Measurements from ENCODE around the gene TRMT112. TPM values are rescaled to one million over a fixed set of nuclear protein-coding genes. Genes with fewer than 3 reads are reported as not detected.

Gene TRMT112
- total RNA-seq, 3 donors from 2014 or later (not counting 1 experiment from before 2014, with no cell fraction given), result 98.4 to 106 (median 105) TPM

DNA sequence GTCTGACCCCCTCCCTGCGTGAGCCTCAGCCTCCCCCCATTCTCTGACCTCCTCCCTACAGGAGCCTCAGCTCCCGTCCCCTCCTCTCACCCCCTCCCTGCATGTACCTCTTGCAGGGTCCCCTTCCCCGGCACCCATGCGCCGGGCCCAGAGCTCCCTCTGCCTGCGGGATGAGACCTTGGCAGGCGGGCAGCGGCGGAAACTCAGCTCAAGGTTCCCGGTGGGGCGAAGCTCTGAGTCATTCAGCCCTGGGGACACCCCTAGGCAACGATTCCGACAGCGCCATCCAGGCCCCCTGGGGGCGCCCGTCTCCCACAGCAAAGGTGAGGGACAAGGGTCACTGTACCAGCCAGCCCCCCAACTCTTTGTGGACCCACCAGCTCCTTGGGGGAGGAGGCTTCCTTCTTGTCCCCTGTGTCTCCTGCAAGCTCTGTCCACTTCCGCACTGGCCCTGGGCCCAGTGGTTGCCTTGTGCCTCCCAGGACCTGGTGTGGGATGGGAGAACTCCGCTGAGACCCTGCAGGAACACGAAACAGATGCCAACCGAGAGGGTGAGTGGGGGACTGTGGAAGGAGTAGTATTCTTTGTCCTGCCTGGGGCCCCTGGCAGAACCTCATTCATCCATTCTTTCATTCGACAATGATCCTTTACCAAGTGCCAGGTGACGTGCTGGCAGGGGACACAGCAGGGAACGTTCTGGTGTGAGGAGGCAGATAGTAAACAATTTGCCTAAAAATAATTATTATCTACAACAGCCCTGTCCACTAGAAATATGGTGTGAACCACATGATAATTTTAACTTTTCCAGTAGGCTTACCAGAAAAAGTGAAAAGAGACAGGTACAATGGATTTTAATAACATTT, 38.0 kb upstream of the TRMT112 start:
- H3K27me3 ChIP-seq (ENCODE audit: control insufficient read depth, insufficient read depth, low read length), result no peaks in the 10 kb centered on the region
- no peak overlapping the region for H3K27ac Mint-ChIP-seq
- intact Hi-C loops (cut with micrococcal nuclease), result no loop called here
- no peak overlapping the region for H3K4me3 Mint-ChIP-seq
- H3K9me3 ChIP-seq (ENCODE audit: control insufficient read depth, insufficient read depth, low read length), result no peaks in the 10 kb centered on the region
- 45% methylated on average over 21 of the region's 23 CpGs for WGBS (ENCODE audit: insufficient coverage)
- H3K4me1 ChIP-seq (ENCODE audit: control insufficient read depth, insufficient read depth, low read length), result peaks cover 32% of the 10 kb centered on the region
- TF ChIP-seq, protein P1, sequence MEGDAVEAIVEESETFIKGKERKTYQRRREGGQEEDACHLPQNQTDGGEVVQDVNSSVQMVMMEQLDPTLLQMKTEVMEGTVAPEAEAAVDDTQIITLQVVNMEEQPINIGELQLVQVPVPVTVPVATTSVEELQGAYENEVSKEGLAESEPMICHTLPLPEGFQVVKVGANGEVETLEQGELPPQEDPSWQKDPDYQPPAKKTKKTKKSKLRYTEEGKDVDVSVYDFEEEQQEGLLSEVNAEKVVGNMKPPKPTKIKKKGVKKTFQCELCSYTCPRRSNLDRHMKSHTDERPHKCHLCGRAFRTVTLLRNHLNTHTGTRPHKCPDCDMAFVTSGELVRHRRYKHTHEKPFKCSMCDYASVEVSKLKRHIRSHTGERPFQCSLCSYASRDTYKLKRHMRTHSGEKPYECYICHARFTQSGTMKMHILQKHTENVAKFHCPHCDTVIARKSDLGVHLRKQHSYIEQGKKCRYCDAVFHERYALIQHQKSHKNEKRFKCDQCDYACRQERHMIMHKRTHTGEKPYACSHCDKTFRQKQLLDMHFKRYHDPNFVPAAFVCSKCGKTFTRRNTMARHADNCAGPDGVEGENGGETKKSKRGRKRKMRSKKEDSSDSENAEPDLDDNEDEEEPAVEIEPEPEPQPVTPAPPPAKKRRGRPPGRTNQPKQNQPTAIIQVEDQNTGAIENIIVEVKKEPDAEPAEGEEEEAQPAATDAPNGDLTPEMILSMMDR (IDR thresholded peaks at IDR 0.05), result no peak
- ATAC-seq, result no peak
- H3K27ac ChIP-seq (ENCODE audit: low read length), result no peak overlapping the region
- H3K36me3 ChIP-seq (ENCODE audit: control insufficient read depth, insufficient read depth, low read length), result peaks cover 25% of the 10 kb centered on the region
- no peaks in the 10 kb centered on the region for H3K36me3 Mint-ChIP-seq
- no peaks in the 10 kb centered on the region for H3K9me3 Mint-ChIP-seq
- peak in 1 of 2 donors; percentile 66 for DNase-seq
- H3K27me3 Mint-ChIP-seq (ENCODE audit: low read depth in 2 of 2), result no peaks in the 10 kb centered on the region
- peaks cover 9 to 32% of the 10 kb centered on the region in 2 donors for H3K4me1 Mint-ChIP-seq
- no peak overlapping the region for H3K4me3 ChIP-seq (ENCODE audit: low read length)

DNA sequence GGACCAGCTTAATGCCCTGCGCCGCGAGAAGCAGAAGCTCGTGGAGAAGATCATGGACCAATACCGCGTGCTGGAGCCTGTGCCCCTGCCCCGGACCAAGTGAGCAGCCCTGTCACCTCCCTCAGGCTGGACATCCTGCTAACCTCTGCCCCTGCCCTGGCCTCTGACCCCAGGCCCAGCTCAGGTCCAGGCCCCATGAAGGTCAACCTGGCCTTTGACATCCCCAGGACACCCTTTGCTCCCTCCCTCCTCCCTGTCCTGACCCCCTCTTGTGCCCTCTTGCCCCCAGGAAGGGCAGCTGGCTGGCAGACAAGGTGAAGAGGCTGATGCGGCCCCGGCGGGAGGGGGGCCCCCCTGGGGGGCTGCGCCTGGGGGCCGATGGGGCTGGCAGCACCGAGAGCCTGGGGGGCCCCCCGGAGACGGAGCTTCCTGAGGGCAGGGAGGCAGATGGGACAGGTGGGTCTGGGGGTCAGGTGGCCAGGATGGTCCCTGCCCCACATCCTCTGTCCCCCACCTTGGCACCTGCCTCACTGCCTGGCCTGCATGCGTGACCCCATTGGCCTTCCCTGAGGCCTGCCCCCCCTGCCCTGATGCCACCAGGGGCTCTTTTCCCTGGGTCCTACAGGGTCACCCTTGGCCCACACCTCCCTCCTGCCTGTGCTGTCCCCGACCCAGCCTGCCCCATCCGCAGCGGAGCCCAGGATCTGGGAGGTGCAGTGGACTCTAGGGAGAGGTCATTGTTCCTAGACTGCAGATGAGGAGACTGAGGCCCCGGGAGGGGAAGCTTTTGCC, 36.6 kb upstream of the TRMT112 start:
- H3K9me3 Mint-ChIP-seq, result no peaks in the 10 kb centered on the region
- Histone ChIP-seq H3K4me1 (ENCODE audit: control insufficient read depth, insufficient read depth, low read length) (peaks cover 20% of the 10 kb centered on the region), H3K36me3 (ENCODE audit: control insufficient read depth, insufficient read depth, low read length) (peaks cover 30% of the 10 kb centered on the region), H3K9me3 (ENCODE audit: control insufficient read depth, insufficient read depth, low read length) (no peaks in the 10 kb centered on the region), H3K4me3 (ENCODE audit: low read length) (no peak overlapping the region), H3K27me3 (ENCODE audit: control insufficient read depth, insufficient read depth, low read length) (no peaks in the 10 kb centered on the region), H3K27ac (ENCODE audit: low read length) (no peak overlapping the region)
- H3K27ac Mint-ChIP-seq, result no peak overlapping the region
- ATAC-seq (no peak), DNase-seq (no peak)
- H3K36me3 Mint-ChIP-seq, result no peaks in the 10 kb centered on the region
- TF ChIP-seq, protein P1 (IDR thresholded peaks at IDR 0.05), result no peak
- no peak overlapping the region for H3K4me3 Mint-ChIP-seq
- 92% methylated on average over 20 of the region's 20 CpGs for WGBS (ENCODE audit: insufficient coverage)
- intact Hi-C loops (cut with micrococcal nuclease), result no loop called here
- no peaks in the 10 kb centered on the region for H3K27me3 Mint-ChIP-seq (ENCODE audit: low read depth in 2 of 2)
- H3K4me1 Mint-ChIP-seq, result peaks cover 0 to 22% of the 10 kb centered on the region in 2 donors

DNA sequence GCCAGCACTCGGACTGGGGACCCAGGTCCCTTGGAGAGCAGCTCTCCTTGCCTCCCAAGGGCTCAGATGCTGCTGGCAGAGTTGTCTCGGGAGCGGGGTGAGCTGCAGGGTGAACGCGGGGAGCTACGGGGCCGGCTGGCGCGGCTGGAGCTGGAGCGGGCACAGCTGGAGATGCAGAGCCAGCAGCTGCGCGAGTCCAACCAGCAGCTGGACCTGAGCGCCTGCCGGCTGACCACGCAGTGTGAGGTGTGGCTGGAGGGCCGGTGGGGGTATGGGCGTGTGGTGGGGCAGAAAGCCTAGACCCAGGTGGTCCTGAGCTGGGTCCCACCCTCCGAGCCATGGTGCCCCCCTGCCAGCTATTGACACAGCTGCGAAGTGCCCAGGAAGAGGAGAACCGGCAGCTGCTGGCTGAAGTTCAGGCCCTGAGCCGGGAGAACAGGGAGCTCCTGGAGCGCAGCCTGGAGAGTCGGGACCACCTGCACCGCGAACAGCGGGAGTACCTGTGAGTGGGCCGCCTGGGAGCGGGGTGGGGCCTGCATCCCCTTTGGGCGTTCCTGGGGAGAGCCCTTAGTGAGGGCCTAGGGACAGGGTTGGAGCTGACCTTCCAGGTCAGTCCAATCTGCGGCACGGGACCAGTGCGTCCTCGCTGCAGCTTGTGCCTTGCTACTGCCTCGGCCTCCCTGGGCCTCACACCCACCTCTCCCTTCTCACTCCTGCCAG, 35.8 kb upstream of the TRMT112 start:
- peaks cover 0 to 19% of the 10 kb centered on the region in 2 donors for H3K4me1 Mint-ChIP-seq
- H3K9me3 ChIP-seq (ENCODE audit: control insufficient read depth, insufficient read depth, low read length), result no peaks in the 10 kb centered on the region
- H3K36me3 Mint-ChIP-seq, result no peaks in the 10 kb centered on the region
- 96% methylated on average over 34 of the region's 34 CpGs for WGBS (ENCODE audit: insufficient coverage)
- no peak overlapping the region for H3K27ac Mint-ChIP-seq
- H3K27me3 Mint-ChIP-seq (ENCODE audit: low read depth in 2 of 2), result no peaks in the 10 kb centered on the region
- peaks cover 13% of the 10 kb centered on the region for H3K4me1 ChIP-seq (ENCODE audit: control insufficient read depth, insufficient read depth, low read length)
- H3K27ac ChIP-seq (ENCODE audit: low read length), result no peak overlapping the region
- H3K9me3 Mint-ChIP-seq, result no peaks in the 10 kb centered on the region
- no peak overlapping the region for H3K4me3 ChIP-seq (ENCODE audit: low read length)
- no peak overlapping the region for H3K4me3 Mint-ChIP-seq
- TF ChIP-seq, protein P1 (IDR thresholded peaks at IDR 0.05), result no peak
- H3K27me3 ChIP-seq (ENCODE audit: control insufficient read depth, insufficient read depth, low read length), result no peaks in the 10 kb centered on the region
- peaks cover 32% of the 10 kb centered on the region for H3K36me3 ChIP-seq (ENCODE audit: control insufficient read depth, insufficient read depth, low read length)
- ATAC-seq (no peak), DNase-seq (no peak)
- intact Hi-C loops (cut with micrococcal nuclease), result no loop called here
